ENCODE measurements around the gene TBCK.

GRCh38 chr4:105992641-105993305 is 323.2 kb downstream of the TBCK start:
- TF ChIP-seq, protein P1, sequence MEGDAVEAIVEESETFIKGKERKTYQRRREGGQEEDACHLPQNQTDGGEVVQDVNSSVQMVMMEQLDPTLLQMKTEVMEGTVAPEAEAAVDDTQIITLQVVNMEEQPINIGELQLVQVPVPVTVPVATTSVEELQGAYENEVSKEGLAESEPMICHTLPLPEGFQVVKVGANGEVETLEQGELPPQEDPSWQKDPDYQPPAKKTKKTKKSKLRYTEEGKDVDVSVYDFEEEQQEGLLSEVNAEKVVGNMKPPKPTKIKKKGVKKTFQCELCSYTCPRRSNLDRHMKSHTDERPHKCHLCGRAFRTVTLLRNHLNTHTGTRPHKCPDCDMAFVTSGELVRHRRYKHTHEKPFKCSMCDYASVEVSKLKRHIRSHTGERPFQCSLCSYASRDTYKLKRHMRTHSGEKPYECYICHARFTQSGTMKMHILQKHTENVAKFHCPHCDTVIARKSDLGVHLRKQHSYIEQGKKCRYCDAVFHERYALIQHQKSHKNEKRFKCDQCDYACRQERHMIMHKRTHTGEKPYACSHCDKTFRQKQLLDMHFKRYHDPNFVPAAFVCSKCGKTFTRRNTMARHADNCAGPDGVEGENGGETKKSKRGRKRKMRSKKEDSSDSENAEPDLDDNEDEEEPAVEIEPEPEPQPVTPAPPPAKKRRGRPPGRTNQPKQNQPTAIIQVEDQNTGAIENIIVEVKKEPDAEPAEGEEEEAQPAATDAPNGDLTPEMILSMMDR (conservative IDR thresholded peaks at IDR 0.05; ENCODE audit: low read length): no peak
- no peak for TF ChIP-seq EZH2phosphoT487 (IDR thresholded peaks at IDR 0.05; ENCODE audit: borderline replicate concordance)

All from Loucy (cell line).